Measurements from ENCODE around the gene IL7R.

GRCh38 chr5:35835796-35836742 lies 20.6 kb upstream of the IL7R start:
- TF ChIP-seq CTCF (IDR thresholded peaks at IDR 0.05) (no peak), POLR2A (IDR thresholded peaks at IDR 0.05) (no peak)
